PC-9 (cell line): ENCODE data around the gene C9orf85.

ENCODE experiments used
- CTCF ChIP-seq: fragments of 200-600 bp; sonication (generic); conservative IDR thresholded peaks from 2 replicates; pipeline ENCODE4 v1.6.1; 2017; ENCODE audit warnings: mixed run types, antibody characterized with exemption, mild to moderate bottlenecking, moderate library complexity
- EZH2 ChIP-seq: fragments of 200-600 bp; sonication (generic); IDR thresholded peaks from 2 replicates; pipeline ENCODE4 v1.8.0; 2017; ENCODE audit warnings: antibody characterized with exemption, low read depth

- no peak for TF ChIP-seq CTCF
- TF ChIP-seq EZH2 = no peak
These were observed 76.3 kb downstream of the C9orf85 start for GRCh38 chr9:71987471-71988371.
